Heart left ventricle (tissue), 16 donors: Measurements from ENCODE around the gene SLC25A47. TPM values are rescaled to one million over a fixed set of nuclear protein-coding genes. Genes with fewer than 3 reads are reported as not detected.

Source experiments
- ATAC-seq, 4 donors: fragments of 200-7000 bp; cut with Tn5 transposase; one replicate each; pipeline ENCODE4 v1.9.1; 2020 to 2022; ENCODE audit warnings: moderate library complexity in 4 of 4, mild to moderate bottlenecking in 3 of 4, moderate number of reproducible peaks in 1 of 4
- DNase-seq, 5 donors: peaks; one replicate each; pipeline ENCODE4 v3.0.0-alpha.2; 2020
- H3K27ac ChIP-seq, 12 donors: fragments of 200-600 bp; sonication (generic) in 4 of 12; one replicate each; pipeline versions ENCODE4 v1.5.0 to v1.8.0; 2016 to 2022; ENCODE audit warnings: mild to moderate bottlenecking in 2 of 12
- H3K27me3 ChIP-seq, 9 donors: fragments of 200-600 bp; sonication (generic) in 2 of 9; one replicate each; pipeline versions ENCODE4 v1.5.1 to v1.8.0; 2016 to 2022; ENCODE audit warnings: mild to moderate bottlenecking in 3 of 9
- H3K36me3 ChIP-seq, 9 donors: fragments of 200-600 bp; sonication (generic) in 2 of 9; one replicate each; pipeline versions ENCODE4 v1.5.0 to v1.8.0; 2018 to 2022; ENCODE audit warnings: mild to moderate bottlenecking in 2 of 9
- H3K4me1 ChIP-seq, 12 donors: fragments of 200-600 bp; sonication (generic) in 4 of 12; one replicate each; pipeline versions ENCODE4 v1.5.0 to v1.8.0; 2016 to 2022; ENCODE audit warnings: mild to moderate bottlenecking in 3 of 12
- H3K4me3 ChIP-seq, 12 donors: fragments of 200-600 bp; sonication (generic) in 4 of 12; one replicate each; pipeline versions ENCODE4 v1.5.0 to v1.8.0; 2017 to 2022; ENCODE audit warnings: mild to moderate bottlenecking in 9 of 12, moderate library complexity in 4 of 12
- H3K9me3 ChIP-seq, 12 donors: fragments of 200-600 bp; sonication (generic) in 4 of 12; one replicate each; pipeline versions ENCODE4 v1.5.0 to v1.8.0; 2016 to 2022; ENCODE audit warnings: mild to moderate bottlenecking in 1 of 12
- POLR2A ChIP-seq, 2 donors: fragments of 450-650 bp; IDR thresholded peaks; one replicate each; pipeline ENCODE4 v1.6.1; 2017; ENCODE audit warnings: antibody characterized with exemption in 2 of 2, mild to moderate bottlenecking in 2 of 2, moderate library complexity in 2 of 2
- WGBS, 4 donors: extraction: QIAGEN DNeasy Blood & Tissue Kit in 2 of 4; methylation state at CpG; one replicate each; pipeline versions ENCODE4 v1.1.5 to v1.1.7; 2013 to 2018; 5-methylcytosine and 5-hydroxymethylcytosine counted together
- intact Hi-C, 10 donors: fragments of 100-400 bp; cut with DNase I; formaldehyde crosslinking; loops; one replicate each; pipeline versions ENCODE4 v1.11.1 to v1.14.2; 2022
- polyA plus RNA-seq, 2 donors: library from polyadenylated mRNA; stranded (reverse); fragments of 200-250 nt; gene quantifications; one replicate each; pipeline ENCODE4 v1.2.3, GENCODE V29; 2013
- total RNA-seq, 9 donors: library from RNA; depleted of rRNA in 2 of 9; stranded (reverse); fragments of >200 nt in 2 of 9; fragmentation: NEBNext Ultra II Directional in 3 of 9; extraction: Animal tissue kit (Norgen Biotek cat#: 25700) in 3 of 9; gene quantifications; one replicate each; pipeline versions ENCODE4 v1.1.0 to v1.2.4, GENCODE V29; 2016 to 2023
- TF ChIP-seq, protein P1 (sequence below), 12 donors: fragments of 200-600 bp; sonication (generic) in 4 of 12; IDR thresholded peaks; one replicate each; pipeline versions ENCODE4 v1.5.0 to v1.8.0; 2018 to 2022; ENCODE audit warnings: antibody characterized with exemption in 12 of 12, mild to moderate bottlenecking in 5 of 12
- donor health status: ischemic (EF 13 %, LVEDD 7.1; RV severe dilation, severe dysfunction).
- donor health status: healthy with polysubstance abuse.
- donor health status: DM: no; HTN: yes; CAD: no.
- donor health status: DM: no; HTN: no; CAD: no.
- donor health status: ischemic (EF 25% LVEDD 6.9; RV normal size, moderate dysfunction).
- donor health status: ischemic (EF 25% LVEDD 5.7; RV mildly dilated, moderate dysfunction).
- donor health status: healthy.
- donor health status: DM: yes; HTN: yes; CAD: no.
- donor health status: ischemic (EF 35%, LVEDD 5.7; RV mildly dilated, moderate dysfunction).
- donor health status: nonischemic (EF 11% LVEDD 7.7; RV severe dilation, severe dysfunction).
- donor health status: DM: yes; HTN: yes; CAD: no.
- donor health status: PGD.
- donor health status: ischemic (EF 29% LVEDD 5.4; RV normal size, mild dysfunction).
- donor health status: nonischemic (EF 23%, LVEDD 6.1; RV moderate dilation, normal function).

Gene SLC25A47
- total and polyA plus RNA-seq, 11 donors, result not detected

DNA sequence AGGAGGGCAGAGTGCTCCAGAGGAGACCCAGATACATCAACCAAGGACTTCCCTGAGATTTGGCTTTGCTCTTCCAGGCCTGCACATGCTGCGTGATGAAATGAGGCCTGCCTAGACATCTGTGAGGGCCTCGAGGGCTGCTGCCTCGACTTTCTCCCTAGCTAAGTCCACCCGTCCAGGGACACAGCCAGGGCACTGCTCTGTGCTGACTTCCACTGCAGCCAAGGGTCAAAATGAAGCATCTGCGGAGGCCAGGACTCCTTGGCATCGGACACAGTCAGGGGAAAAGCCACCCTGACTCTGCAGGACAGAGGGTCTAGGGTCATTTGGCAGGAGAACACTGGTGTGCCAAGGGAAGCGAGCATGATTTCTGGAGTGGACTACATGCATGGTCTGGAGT, 10.7 kb downstream of the SLC25A47 start:
- 84 to 91% (median 87%) methylated on average over 7 of the region's 7 CpGs for WGBS, 4 donors
- peak in 1 of 5 donors; percentile 14 for DNase-seq
- H3K4me3 ChIP-seq, result no peak overlapping the region
- no peaks in the 10 kb centered on the region for H3K27me3 ChIP-seq
- H3K27ac ChIP-seq, result no peak overlapping the region
- no peaks in the 10 kb centered on the region for H3K9me3 ChIP-seq
- intact Hi-C loops, result no loop called here
- TF ChIP-seq POLR2A (IDR thresholded peaks at IDR 0.05), result no peak
- TF ChIP-seq, protein P1, sequence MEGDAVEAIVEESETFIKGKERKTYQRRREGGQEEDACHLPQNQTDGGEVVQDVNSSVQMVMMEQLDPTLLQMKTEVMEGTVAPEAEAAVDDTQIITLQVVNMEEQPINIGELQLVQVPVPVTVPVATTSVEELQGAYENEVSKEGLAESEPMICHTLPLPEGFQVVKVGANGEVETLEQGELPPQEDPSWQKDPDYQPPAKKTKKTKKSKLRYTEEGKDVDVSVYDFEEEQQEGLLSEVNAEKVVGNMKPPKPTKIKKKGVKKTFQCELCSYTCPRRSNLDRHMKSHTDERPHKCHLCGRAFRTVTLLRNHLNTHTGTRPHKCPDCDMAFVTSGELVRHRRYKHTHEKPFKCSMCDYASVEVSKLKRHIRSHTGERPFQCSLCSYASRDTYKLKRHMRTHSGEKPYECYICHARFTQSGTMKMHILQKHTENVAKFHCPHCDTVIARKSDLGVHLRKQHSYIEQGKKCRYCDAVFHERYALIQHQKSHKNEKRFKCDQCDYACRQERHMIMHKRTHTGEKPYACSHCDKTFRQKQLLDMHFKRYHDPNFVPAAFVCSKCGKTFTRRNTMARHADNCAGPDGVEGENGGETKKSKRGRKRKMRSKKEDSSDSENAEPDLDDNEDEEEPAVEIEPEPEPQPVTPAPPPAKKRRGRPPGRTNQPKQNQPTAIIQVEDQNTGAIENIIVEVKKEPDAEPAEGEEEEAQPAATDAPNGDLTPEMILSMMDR (IDR thresholded peaks at IDR 0.05), result no peak
- ATAC-seq, result no peak
- H3K36me3 ChIP-seq, result peaks cover 0 to 61% (median 53%) of the 10 kb centered on the region in 9 donors
- H3K4me1 ChIP-seq, result no peaks in the 10 kb centered on the region

DNA sequence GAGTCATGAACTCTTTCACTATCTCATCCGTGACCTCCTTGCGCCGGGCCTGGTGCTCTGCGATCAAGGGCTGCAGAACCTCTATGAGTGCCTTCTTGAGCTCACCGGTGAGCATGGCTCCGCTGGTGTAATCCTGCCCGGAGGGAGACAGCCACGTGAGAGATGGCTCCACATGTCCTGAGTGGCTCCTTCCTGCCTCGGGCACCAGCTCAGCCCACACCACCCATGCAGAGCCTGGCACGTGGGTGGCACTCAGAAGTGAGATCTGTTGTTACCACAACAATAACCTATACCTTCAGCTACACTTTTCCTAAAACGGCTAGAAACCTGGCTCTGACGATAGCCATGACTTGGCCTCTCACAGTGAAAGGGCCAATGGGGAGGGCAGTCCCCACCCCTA, 11.8 kb downstream of the SLC25A47 start:
- DNase-seq (peak in 1 of 5 donors; percentile 12), ATAC-seq (no peak)
- intact Hi-C loops, result no loop called here
- H3K9me3 ChIP-seq, result no peaks in the 10 kb centered on the region
- no peak overlapping the region for H3K27ac ChIP-seq
- no peak overlapping the region for H3K4me3 ChIP-seq
- WGBS, 4 donors, result 88 to 92% (median 91%) methylated on average over 7 to 12 of the region's 12 CpGs
- H3K36me3 ChIP-seq, result peaks cover 0 to 68% (median 58%) of the 10 kb centered on the region in 9 donors
- TF ChIP-seq, protein P1 (IDR thresholded peaks at IDR 0.05), result no peak
- no peak for TF ChIP-seq POLR2A (IDR thresholded peaks at IDR 0.05)
- H3K4me1 ChIP-seq, result peaks cover 0 to 2% (median under 1%) of the 10 kb centered on the region in 12 donors
- H3K27me3 ChIP-seq, result no peaks in the 10 kb centered on the region

GRCh38 chr14:100336618-100337530, 13.7 kb downstream of the SLC25A47 start:
- Histone ChIP-seq H3K27ac (no peak overlapping the region), H3K27me3 (no peaks in the 10 kb centered on the region), H3K4me3 (no peak overlapping the region), H3K4me1 (peaks cover 0 to 22% (median 13%) of the 10 kb centered on the region in 12 donors), H3K9me3 (no peaks in the 10 kb centered on the region), H3K36me3 (peaks cover 0 to 83% (median 73%) of the 10 kb centered on the region in 9 donors)
- TF ChIP-seq, protein P1 (IDR thresholded peaks at IDR 0.05), result no peak
- TF ChIP-seq POLR2A (IDR thresholded peaks at IDR 0.05), result no peak
- 87 to 96% (median 92%) methylated on average over 14 to 18 of the region's 18 CpGs for WGBS, 4 donors
- ATAC-seq, result no peak
- intact Hi-C loops, result no loop called here
- peak in 2 of 5 donors; percentile 2 to 18 for DNase-seq

DNA sequence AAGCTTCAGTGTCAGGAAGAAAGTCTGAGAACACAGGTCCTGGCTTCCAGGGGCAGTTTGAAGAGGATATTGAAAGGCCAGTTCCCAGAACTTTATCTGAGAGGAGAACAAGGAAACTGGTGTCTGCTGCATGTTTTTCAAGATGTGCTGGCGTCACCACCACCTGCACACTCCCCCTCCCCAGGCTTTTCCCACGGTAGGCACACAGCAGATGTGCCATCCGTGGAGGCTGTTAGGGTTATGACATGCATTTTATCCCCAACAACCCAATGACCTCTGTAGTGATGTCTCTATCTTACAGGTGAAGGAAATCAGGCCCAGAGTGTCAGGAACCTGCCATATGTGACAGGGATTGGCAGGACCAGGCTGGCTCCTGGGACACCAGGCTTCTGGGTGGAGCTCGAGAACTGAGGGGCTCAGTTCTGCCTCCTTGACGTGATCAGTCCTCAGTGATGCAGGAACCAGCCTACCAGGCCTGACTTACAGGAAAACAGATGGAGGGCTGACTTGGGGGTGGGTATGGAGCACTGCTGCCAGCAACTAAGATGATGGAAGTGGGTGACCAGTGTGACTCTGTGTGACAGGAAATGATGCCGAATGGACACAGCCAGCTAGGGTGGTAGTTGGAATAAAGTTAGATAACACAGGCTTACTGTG, 16.8 kb downstream of the SLC25A47 start:
- TF ChIP-seq POLR2A (IDR thresholded peaks at IDR 0.05), result no peak
- TF ChIP-seq, protein P1 (IDR thresholded peaks at IDR 0.05), result no peak
- Histone ChIP-seq H3K4me1 (peaks cover 0 to 35% (median 14%) of the 10 kb centered on the region in 12 donors), H3K4me3 (no peak overlapping the region), H3K27me3 (no peaks in the 10 kb centered on the region), H3K27ac (peak overlapping the region in 4 of 12 donors; percentile 41 to 88 (median 56)), H3K9me3 (no peaks in the 10 kb centered on the region), H3K36me3 (peaks cover 0 to 84% (median 73%) of the 10 kb centered on the region in 9 donors)
- ATAC-seq (peak in 1 of 4 donors; percentile 12), DNase-seq (peak in 2 of 5 donors; percentile 3 to 14)
- intact Hi-C loops, result no loop called here
- WGBS, 4 donors, result 75 to 88% (median 81%) methylated on average over 6 of the region's 6 CpGs
